HCT116 (cell line): ENCODE measurements around the gene PCDH15. TPM values are rescaled to one million over a fixed set of nuclear protein-coding genes. Genes with fewer than 3 reads are reported as not detected.

ENCODE experiments used
- ATAC-seq: fragments of 200-7000 bp; cut with Tn5 transposase; 2 replicates; pipeline ENCODE4 v1.9.1; 2020; ENCODE audit warnings: mild to moderate bottlenecking, moderate library complexity
- BruUV-seq: library from RNA; stranded (reverse); fragments of 400-500 nt; replicated peaks from 2 replicates; lab custom pipeline; 2021; lab: Mats Ljungman, UMichigan
- CTCF ChIA-PET: fragments of 300-600 bp; sonication (Branson Sonifier 250); formaldehyde crosslinking; loops from one replicate; lab custom pipeline; 2021; ENCODE audit warnings: antibody characterized with exemption; lab: Charles Lee
- POLR2A ChIA-PET: fragments of 300-600, 350-600 bp; sonication (Branson Sonifier 250); formaldehyde crosslinking; loops from one replicate; lab custom pipeline; 2021; ENCODE audit warnings: antibody characterized with exemption; lab: Charles Lee
- RAD21 ChIA-PET, 2 experiments: fragments of 300-600 bp; sonication (Branson Sonifier 250); formaldehyde crosslinking; loops; one replicate each; lab custom pipeline; 2023; ENCODE audit warnings: low total read pairs in 2 of 2; ENCODE audit not compliant: uncharacterized antibody in 2 of 2, unreplicated experiment in 2 of 2, low non-redundant PET in 1 of 2; lab: Charles Lee
- DNase-seq: peaks from one replicate; pipeline ENCODE4 v3.0.0-alpha.2; 2010; ENCODE audit warnings: low read depth, low spot score
- H2AFZ ChIP-seq: fragments of 200-600 bp; shearing (Covaris generic), sonication (generic); 2 replicates; pipeline ENCODE4 v1.6.1; 2017; ENCODE audit warnings: low read depth, mixed run types, mixed read lengths, antibody characterized with exemption, low read length; ENCODE audit not compliant: poor library complexity, severe bottlenecking
- H3K27ac ChIP-seq: 2 replicates; pipeline ENCODE4 v1.5.1; 2012; ENCODE audit warnings: low read depth, low read length
- H3K27me3 ChIP-seq: fragments of 200-600 bp; sonication (generic); 2 replicates; pipeline ENCODE4 v1.6.1; 2016; ENCODE audit warnings: mixed run types, low read length, mixed read lengths; ENCODE audit not compliant: insufficient read depth
- H3K36me3 ChIP-seq, 2 experiments: fragments of 200-500 bp in 1 of 2; fragments of 200-600 bp in 1 of 2; sonication (Bioruptor generic) in 1 of 2; sonication (generic) in 1 of 2; 2 replicates each; pipeline versions ENCODE4 v1.5.1 to v1.6.1; 2014 to 2016; ENCODE audit warnings: low read length in 2 of 2, inconsistent platforms in 1 of 2, mixed read lengths in 1 of 2, mixed run types in 1 of 2; ENCODE audit not compliant: insufficient read depth in 2 of 2, control insufficient read depth in 1 of 2
- H3K4me1 ChIP-seq, 2 experiments: fragments of 200-600 bp in 1 of 2; sonication (generic) in 1 of 2; 2 replicates each; pipeline versions ENCODE4 v1.5.1 to v1.6.1; 2012 to 2017; ENCODE audit warnings: low read length in 2 of 2, inconsistent platforms in 1 of 2, mild to moderate bottlenecking in 1 of 2, mixed read lengths in 1 of 2, mixed run types in 1 of 2, moderate library complexity in 1 of 2; ENCODE audit not compliant: insufficient read depth in 2 of 2, control insufficient read depth in 1 of 2
- H3K4me2 ChIP-seq: fragments of 200-600 bp; sonication (generic); 2 replicates; pipeline ENCODE4 v1.6.1; 2017; ENCODE audit warnings: mixed run types, low read length, mixed read lengths
- H3K4me3 ChIP-seq, 2 experiments: fragments of 200-600 bp in 1 of 2; sonication (generic) in 1 of 2; replicated peaks in 1 of 2; 2 replicates each; pipeline ENCODE4 v1.5.1; 2011 to 2016; ENCODE audit warnings: low read length in 2 of 2, control low read depth in 1 of 2, low read depth in 1 of 2, mild to moderate bottlenecking in 1 of 2, mixed read lengths in 1 of 2, mixed run types in 1 of 2
- H3K79me2 ChIP-seq: fragments of 200-600 bp; sonication (generic); 2 replicates; pipeline ENCODE4 v1.6.1; 2017; ENCODE audit warnings: mild to moderate bottlenecking, mixed run types, low read length, moderate library complexity, mixed read lengths; ENCODE audit not compliant: insufficient read depth
- H3K9ac ChIP-seq: fragments of 200-600 bp; sonication (generic); 2 replicates; pipeline ENCODE4 v1.6.1; 2016; ENCODE audit warnings: low read length, mixed read lengths
- H3K9me2 ChIP-seq: fragments of 200-600 bp; sonication (generic), shearing (Covaris generic); 2 replicates; pipeline ENCODE4 v1.6.1; 2017; ENCODE audit warnings: mixed run types, mild to moderate bottlenecking, moderate library complexity; ENCODE audit not compliant: insufficient read depth
- H3K9me3 ChIP-seq, 2 experiments: fragments of 200-500 bp in 1 of 2; fragments of 200-600 bp in 1 of 2; sonication (Bioruptor generic) in 1 of 2; sonication (generic) in 1 of 2; 2 replicates each; pipeline ENCODE4 v1.6.1; 2014 to 2017; ENCODE audit warnings: low read length in 2 of 2, mixed read lengths in 2 of 2, inconsistent platforms in 1 of 2, low read depth in 1 of 2, mild to moderate bottlenecking in 1 of 2, mixed run types in 1 of 2, moderate library complexity in 1 of 2; ENCODE audit not compliant: control insufficient read depth in 1 of 2, insufficient read depth in 1 of 2
- H4K20me1 ChIP-seq: fragments of 200-600 bp; sonication (generic), shearing (Covaris generic); 2 replicates; pipeline ENCODE4 v1.6.1; 2017; ENCODE audit warnings: mixed run types, mild to moderate bottlenecking, moderate library complexity; ENCODE audit not compliant: insufficient read depth
- ATF3 ChIP-seq: IDR thresholded peaks from 2 replicates; pipeline ENCODE4 v1.6.1; 2012
- CBX3 ChIP-seq: IDR thresholded peaks from 2 replicates; pipeline ENCODE4 v1.6.1; 2012; ENCODE audit warnings: low read depth
- CTCF ChIP-seq, 3 experiments: fragments of 200-600 bp in 1 of 3; sonication (generic) in 1 of 3; IDR thresholded peaks in 2 of 3; conservative IDR thresholded peaks in 1 of 3; 2 replicates each; pipeline ENCODE4 v1.5.1; 2012 to 2017; ENCODE audit warnings: low read depth in 2 of 3, low read length in 2 of 3, antibody characterized with exemption in 1 of 3, borderline replicate concordance in 1 of 3, control low read depth in 1 of 3, mild to moderate bottlenecking in 1 of 3, mixed read lengths in 1 of 3, mixed run types in 1 of 3, moderate library complexity in 1 of 3; ENCODE audit not compliant: insufficient read depth in 1 of 3
- EGR1 ChIP-seq: IDR thresholded peaks from 2 replicates; pipeline ENCODE4 v1.6.1; 2012; ENCODE audit warnings: low read depth
- EZH2phosphoT487 ChIP-seq: fragments of 200-600 bp; IDR thresholded peaks from 2 replicates; pipeline ENCODE4 v1.6.1; 2018; ENCODE audit warnings: antibody characterized with exemption, borderline replicate concordance
- JUND ChIP-seq: IDR thresholded peaks from 2 replicates; pipeline ENCODE4 v1.6.1; 2012
- MAX ChIP-seq: IDR thresholded peaks from 2 replicates; pipeline ENCODE4 v1.6.1; 2012
- RAD21 ChIP-seq: IDR thresholded peaks from 2 replicates; pipeline ENCODE4 v1.6.1; 2012; ENCODE audit warnings: low read depth, mild to moderate bottlenecking
- REST ChIP-seq: IDR thresholded peaks from 2 replicates; pipeline ENCODE4 v1.6.1; 2012; ENCODE audit warnings: low read depth
- SIN3A ChIP-seq: IDR thresholded peaks from 2 replicates; pipeline ENCODE4 v1.6.1; 2012; ENCODE audit warnings: low read depth
- SP1 ChIP-seq: IDR thresholded peaks from 2 replicates; pipeline ENCODE4 v1.6.1; 2012; ENCODE audit warnings: low read depth
- SRF ChIP-seq: IDR thresholded peaks from 2 replicates; pipeline ENCODE4 v1.6.1; 2012; ENCODE audit warnings: low read depth
- ZBTB33 ChIP-seq: IDR thresholded peaks from 2 replicates; pipeline ENCODE4 v1.6.1; 2011; ENCODE audit warnings: mild to moderate bottlenecking, low read length, moderate library complexity; ENCODE audit not compliant: insufficient replicate concordance; ENCODE audit errors: extremely low read depth
- ZFX ChIP-seq: fragments of 450-650 bp; IDR thresholded peaks from 2 replicates; pipeline ENCODE4 v1.6.1; 2017
- ZNF274 ChIP-seq: fragments of 200-500 bp; sonication (Bioruptor generic); IDR thresholded peaks from 2 replicates; pipeline ENCODE4 v1.6.1; 2014; ENCODE audit warnings: mild to moderate bottlenecking, low read depth, low read length, inconsistent platforms
- intact Hi-C: fragments of 100-400 bp; cut with micrococcal nuclease; formaldehyde crosslinking; loops from 2 replicates; pipeline ENCODE4 v1.10.0; 2022
- total RNA-seq: library from RNA; stranded (reverse); gene quantifications from one replicate; pipeline ENCODE4 v1.2.1, GENCODE V29; 2021; ENCODE audit not compliant: unreplicated experiment

PCDH15 gene
- total RNA-seq, 1 experiment from 2014 or later: not detected

GRCh38 chr10:54148508-54148907 is 652.5 kb downstream of the PCDH15 start:
- ChIA-PET POLR2A (no interaction called here), CTCF (no interaction called here)
- BruUV-seq: no TSS peak

More at GRCh38 chr10:54148508-54148907, 652.5 kb downstream of the PCDH15 start:
- RAD21 ChIA-PET: no interaction called here
- DNase-seq (no peak), ATAC-seq (no peak)
- Histone ChIP-seq H3K27me3 (no peaks in the 10 kb centered on the region), H3K9me2 (no peaks in the 10 kb centered on the region), H3K9me3 (peaks cover 17 to 19% of the 10 kb centered on the region in 2 experiments; a peak in 3 of 4 replicates), H3K79me2 (no peaks in the 10 kb centered on the region), H3K27ac (no peak overlapping the region), H3K4me1 (no peaks in the 10 kb centered on the region), H4K20me1 (no peaks in the 10 kb centered on the region; the same call in 1 of the 2 replicates), H3K36me3 (no peaks in the 10 kb centered on the region), H3K4me3 (no peak overlapping the region), H3K4me2 (no peak overlapping the region), H3K9ac (no peak overlapping the region), H2AFZ (no peak overlapping the region)
- intact Hi-C loops: no loop called here
- TF ChIP-seq MAX (no peak), CBX3 (no peak), REST (no peak), ATF3 (no peak), EGR1 (no peak), EZH2phosphoT487 (no peak), JUND (no peak), RAD21 (no peak), ZBTB33 (no peak), CTCF (IDR thresholded peaks at IDR 0.05 in 2 of 3, conservative IDR thresholded peaks at IDR 0.05 in 1 of 3; ENCODE audit: borderline replicate concordance in 1 of 3, insufficient read depth in 1 of 3, low read depth in 2 of 3, low read length in 2 of 3) (no peak), ZFX (no peak), SP1 (no peak), SIN3A (no peak), SRF (no peak), ZNF274 (no peak)
